Hepatocyte (in vitro differentiated cells): ENCODE data around the gene SELENOI.

ENCODE experiments used
- CTCF ChIP-seq: fragments of 200-600 bp; sonication (generic); IDR thresholded peaks from 2 replicates; pipeline ENCODE4 v1.5.1; 2016; ENCODE audit warnings: antibody characterized with exemption, mild to moderate bottlenecking; ENCODE audit not compliant: poor library complexity
- EZH2 ChIP-seq: fragments of 200-600 bp; sonication (generic); IDR thresholded peaks from 2 replicates; pipeline ENCODE4 v1.6.1; 2016; ENCODE audit warnings: antibody characterized with exemption, mild to moderate bottlenecking, borderline replicate concordance
- EZH2phosphoT487 ChIP-seq: fragments of 200-600 bp; sonication (generic); IDR thresholded peaks from one replicate; pipeline ENCODE4 v1.6.1; 2018; ENCODE audit warnings: antibody characterized with exemption, mild to moderate bottlenecking, low read depth, moderate library complexity; ENCODE audit not compliant: unreplicated experiment, severe bottlenecking

- no peak for TF ChIP-seq EZH2
- TF ChIP-seq CTCF, result no peak
- no peak for TF ChIP-seq EZH2phosphoT487
These were observed 43.1 kb upstream of the SELENOI start for GRCh38 chr2:26302846-26303245.
